ENCODE measurements around the gene YKT6.

YKT6 gene

DNA sequence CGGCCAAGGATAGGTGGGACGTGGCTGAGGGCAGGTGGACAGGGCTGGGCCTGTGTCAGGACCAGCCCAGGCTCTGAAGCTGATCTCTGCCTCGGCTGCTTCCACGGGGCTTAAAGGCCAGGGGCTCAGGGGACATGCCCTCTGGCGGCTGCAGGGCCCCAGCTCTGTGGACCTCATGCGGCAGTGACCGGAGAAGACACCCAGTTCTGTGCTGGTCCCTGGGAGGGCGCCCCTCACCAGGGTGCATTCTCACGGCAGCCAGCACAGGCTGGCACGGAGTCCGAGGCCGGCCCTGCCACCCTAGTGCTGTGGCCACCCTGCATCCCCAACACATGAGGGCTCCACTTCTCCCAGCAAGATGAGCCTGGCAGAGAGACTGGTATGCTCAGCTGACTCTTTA lies 30.3 kb downstream of the YKT6 start:
- no peak for ATAC-seq
- TF ChIP-seq CREB5 (CRISPR knock-in tag; IDR thresholded peaks at IDR 0.05; ENCODE audit: low read depth) (no peak), PPARA (CRISPR knock-in tag; IDR thresholded peaks at IDR 0.05; ENCODE audit: borderline replicate concordance) (no peak), ISL1 (CRISPR knock-in tag; IDR thresholded peaks at IDR 0.05) (no peak), ZNF70 (CRISPR knock-in tag; IDR thresholded peaks at IDR 0.05) (no peak), TCF4 (CRISPR knock-in tag; IDR thresholded peaks at IDR 0.05; ENCODE audit: borderline replicate concordance) (no peak), ZC3H10 (CRISPR knock-in tag; IDR thresholded peaks at IDR 0.05) (no peak), ZFP30 (CRISPR knock-in tag; IDR thresholded peaks at IDR 0.05) (no peak), BACH2 (CRISPR knock-in tag; IDR thresholded peaks at IDR 0.05; ENCODE audit: borderline replicate concordance) (no peak), ZNF8 (CRISPR knock-in tag; IDR thresholded peaks at IDR 0.05) (no peak)
- TF ChIP-seq, protein P1, sequence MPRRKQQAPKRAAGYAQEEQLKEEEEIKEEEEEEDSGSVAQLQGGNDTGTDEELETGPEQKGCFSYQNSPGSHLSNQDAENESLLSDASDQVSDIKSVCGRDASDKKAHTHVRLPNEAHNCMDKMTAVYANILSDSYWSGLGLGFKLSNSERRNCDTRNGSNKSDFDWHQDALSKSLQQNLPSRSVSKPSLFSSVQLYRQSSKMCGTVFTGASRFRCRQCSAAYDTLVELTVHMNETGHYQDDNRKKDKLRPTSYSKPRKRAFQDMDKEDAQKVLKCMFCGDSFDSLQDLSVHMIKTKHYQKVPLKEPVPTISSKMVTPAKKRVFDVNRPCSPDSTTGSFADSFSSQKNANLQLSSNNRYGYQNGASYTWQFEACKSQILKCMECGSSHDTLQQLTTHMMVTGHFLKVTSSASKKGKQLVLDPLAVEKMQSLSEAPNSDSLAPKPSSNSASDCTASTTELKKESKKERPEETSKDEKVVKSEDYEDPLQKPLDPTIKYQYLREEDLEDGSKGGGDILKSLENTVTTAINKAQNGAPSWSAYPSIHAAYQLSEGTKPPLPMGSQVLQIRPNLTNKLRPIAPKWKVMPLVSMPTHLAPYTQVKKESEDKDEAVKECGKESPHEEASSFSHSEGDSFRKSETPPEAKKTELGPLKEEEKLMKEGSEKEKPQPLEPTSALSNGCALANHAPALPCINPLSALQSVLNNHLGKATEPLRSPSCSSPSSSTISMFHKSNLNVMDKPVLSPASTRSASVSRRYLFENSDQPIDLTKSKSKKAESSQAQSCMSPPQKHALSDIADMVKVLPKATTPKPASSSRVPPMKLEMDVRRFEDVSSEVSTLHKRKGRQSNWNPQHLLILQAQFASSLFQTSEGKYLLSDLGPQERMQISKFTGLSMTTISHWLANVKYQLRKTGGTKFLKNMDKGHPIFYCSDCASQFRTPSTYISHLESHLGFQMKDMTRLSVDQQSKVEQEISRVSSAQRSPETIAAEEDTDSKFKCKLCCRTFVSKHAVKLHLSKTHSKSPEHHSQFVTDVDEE (CRISPR knock-in tag; IDR thresholded peaks at IDR 0.05) = no peak
- TF ChIP-seq, protein P2, sequence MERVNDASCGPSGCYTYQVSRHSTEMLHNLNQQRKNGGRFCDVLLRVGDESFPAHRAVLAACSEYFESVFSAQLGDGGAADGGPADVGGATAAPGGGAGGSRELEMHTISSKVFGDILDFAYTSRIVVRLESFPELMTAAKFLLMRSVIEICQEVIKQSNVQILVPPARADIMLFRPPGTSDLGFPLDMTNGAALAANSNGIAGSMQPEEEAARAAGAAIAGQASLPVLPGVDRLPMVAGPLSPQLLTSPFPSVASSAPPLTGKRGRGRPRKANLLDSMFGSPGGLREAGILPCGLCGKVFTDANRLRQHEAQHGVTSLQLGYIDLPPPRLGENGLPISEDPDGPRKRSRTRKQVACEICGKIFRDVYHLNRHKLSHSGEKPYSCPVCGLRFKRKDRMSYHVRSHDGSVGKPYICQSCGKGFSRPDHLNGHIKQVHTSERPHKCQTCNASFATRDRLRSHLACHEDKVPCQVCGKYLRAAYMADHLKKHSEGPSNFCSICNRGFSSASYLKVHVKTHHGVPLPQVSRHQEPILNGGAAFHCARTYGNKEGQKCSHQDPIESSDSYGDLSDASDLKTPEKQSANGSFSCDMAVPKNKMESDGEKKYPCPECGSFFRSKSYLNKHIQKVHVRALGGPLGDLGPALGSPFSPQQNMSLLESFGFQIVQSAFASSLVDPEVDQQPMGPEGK (CRISPR knock-in tag; IDR thresholded peaks at IDR 0.05; ENCODE audit: borderline replicate concordance) = no peak

DNA sequence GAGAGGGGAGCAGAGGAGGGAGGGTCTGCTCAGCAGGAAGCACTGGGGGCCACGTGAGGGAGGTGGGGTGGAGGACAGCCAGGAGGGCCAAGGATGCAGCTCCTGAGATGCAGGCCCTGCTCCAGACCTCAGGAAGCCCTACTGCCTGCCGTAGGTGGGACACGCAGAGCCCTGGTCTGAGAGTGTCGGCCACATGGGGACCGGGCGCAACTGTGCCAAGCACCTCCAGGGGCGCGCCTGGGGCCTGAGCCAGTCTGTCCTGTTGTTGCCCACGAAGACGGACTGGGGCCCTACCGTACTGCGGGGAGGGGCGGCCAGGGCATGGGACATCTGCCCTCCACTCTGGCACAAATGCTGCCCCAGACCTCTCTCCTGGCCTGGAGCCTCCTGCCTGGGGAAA lies 31.6 kb downstream of the YKT6 start:
- no peak for ATAC-seq
- TF ChIP-seq TOX (CRISPR knock-in tag; IDR thresholded peaks at IDR 0.05; ENCODE audit: borderline replicate concordance) (no peak), ZFP30 (CRISPR knock-in tag; IDR thresholded peaks at IDR 0.05) (no peak), ZNF565 (CRISPR knock-in tag; conservative IDR thresholded peaks at IDR 0.05; ENCODE audit: low read depth) (no peak), OSR1 (CRISPR knock-in tag; IDR thresholded peaks at IDR 0.05) (no peak), CREB5 (CRISPR knock-in tag; IDR thresholded peaks at IDR 0.05; ENCODE audit: low read depth) (no peak), ZC3H10 (CRISPR knock-in tag; IDR thresholded peaks at IDR 0.05) (no peak), ISL1 (CRISPR knock-in tag; IDR thresholded peaks at IDR 0.05) (no peak), ZNF70 (CRISPR knock-in tag; IDR thresholded peaks at IDR 0.05) (no peak), ESRRG (CRISPR knock-in tag; IDR thresholded peaks at IDR 0.05) (no peak), BACH2 (CRISPR knock-in tag; IDR thresholded peaks at IDR 0.05; ENCODE audit: borderline replicate concordance) (no peak)
- TF ChIP-seq, protein P1 (CRISPR knock-in tag; IDR thresholded peaks at IDR 0.05) = no peak

- TF ChIP-seq ESRRG (CRISPR knock-in tag; IDR thresholded peaks at IDR 0.05) = no peak
- TF ChIP-seq GLIS3 (CRISPR knock-in tag; IDR thresholded peaks at IDR 0.05) = no peak
- TF ChIP-seq ZFP3 (CRISPR knock-in tag; IDR thresholded peaks at IDR 0.05) = no peak
- no peak for TF ChIP-seq ZNF70 (CRISPR knock-in tag; IDR thresholded peaks at IDR 0.05)
- TF ChIP-seq ZNF8 (CRISPR knock-in tag; IDR thresholded peaks at IDR 0.05) = no peak
- TF ChIP-seq, protein P1 (CRISPR knock-in tag; IDR thresholded peaks at IDR 0.05) = no peak
- TF ChIP-seq BACH2 (CRISPR knock-in tag; IDR thresholded peaks at IDR 0.05; ENCODE audit: borderline replicate concordance) = no peak
- no peak for TF ChIP-seq TCF4 (CRISPR knock-in tag; IDR thresholded peaks at IDR 0.05; ENCODE audit: borderline replicate concordance)
- TF ChIP-seq ARNTL (CRISPR knock-in tag; IDR thresholded peaks at IDR 0.05; ENCODE audit: borderline replicate concordance, low read depth) = no peak
- TF ChIP-seq TOX (CRISPR knock-in tag; IDR thresholded peaks at IDR 0.05; ENCODE audit: borderline replicate concordance) = no peak
- TF ChIP-seq SNAI2 (CRISPR knock-in tag; IDR thresholded peaks at IDR 0.05) = no peak
- no peak for TF ChIP-seq POU6F1 (CRISPR knock-in tag; IDR thresholded peaks at IDR 0.05; ENCODE audit: borderline replicate concordance, low read depth)
- no peak for ATAC-seq
Observed at GRCh38 chr7:44232901-44233715, 32.3 kb downstream of the YKT6 start.

Data from SK-N-SH treated with all-trans-retinoic acid at 6 μM for 48 hours (cell line).